Measurements from ENCODE around the gene THPO.

THPO gene

DNA sequence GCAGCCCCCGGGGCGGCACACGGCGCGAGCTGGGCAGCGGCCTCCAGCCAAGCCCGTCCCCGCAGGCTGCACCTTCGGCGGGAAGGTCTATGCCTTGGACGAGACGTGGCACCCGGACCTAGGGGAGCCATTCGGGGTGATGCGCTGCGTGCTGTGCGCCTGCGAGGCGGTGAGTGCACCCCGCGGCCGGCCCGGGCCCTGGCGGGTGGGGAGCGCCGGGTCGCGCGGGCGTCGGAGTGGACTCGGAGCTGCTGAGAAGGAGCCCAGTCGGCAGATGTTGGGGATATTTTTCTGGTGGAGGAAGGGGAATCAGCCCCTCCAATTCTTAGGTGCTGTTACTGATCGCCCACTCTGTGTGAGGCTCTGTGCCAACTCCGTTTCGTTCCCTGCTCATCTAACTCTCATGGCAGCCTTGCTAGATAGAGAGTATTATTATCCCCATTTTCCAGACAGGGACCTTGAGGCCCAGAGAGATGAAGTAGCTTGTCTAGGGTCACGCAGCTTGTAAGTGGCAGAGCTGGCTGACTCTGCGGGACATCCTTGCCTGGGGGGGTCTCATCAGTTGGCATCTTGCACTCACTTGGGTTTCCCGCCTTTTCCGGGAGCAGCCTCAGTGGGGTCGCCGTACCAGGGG lies 2.7 kb upstream of the THPO start:
- H3K4me3 ChIP-seq, result peak overlapping the region; percentile 94
- H3K27ac ChIP-seq, result peak overlapping the region; percentile 31 to 90
- no peak for DNase-seq (ENCODE audit: low spot score)
- TF ChIP-seq, protein P1, sequence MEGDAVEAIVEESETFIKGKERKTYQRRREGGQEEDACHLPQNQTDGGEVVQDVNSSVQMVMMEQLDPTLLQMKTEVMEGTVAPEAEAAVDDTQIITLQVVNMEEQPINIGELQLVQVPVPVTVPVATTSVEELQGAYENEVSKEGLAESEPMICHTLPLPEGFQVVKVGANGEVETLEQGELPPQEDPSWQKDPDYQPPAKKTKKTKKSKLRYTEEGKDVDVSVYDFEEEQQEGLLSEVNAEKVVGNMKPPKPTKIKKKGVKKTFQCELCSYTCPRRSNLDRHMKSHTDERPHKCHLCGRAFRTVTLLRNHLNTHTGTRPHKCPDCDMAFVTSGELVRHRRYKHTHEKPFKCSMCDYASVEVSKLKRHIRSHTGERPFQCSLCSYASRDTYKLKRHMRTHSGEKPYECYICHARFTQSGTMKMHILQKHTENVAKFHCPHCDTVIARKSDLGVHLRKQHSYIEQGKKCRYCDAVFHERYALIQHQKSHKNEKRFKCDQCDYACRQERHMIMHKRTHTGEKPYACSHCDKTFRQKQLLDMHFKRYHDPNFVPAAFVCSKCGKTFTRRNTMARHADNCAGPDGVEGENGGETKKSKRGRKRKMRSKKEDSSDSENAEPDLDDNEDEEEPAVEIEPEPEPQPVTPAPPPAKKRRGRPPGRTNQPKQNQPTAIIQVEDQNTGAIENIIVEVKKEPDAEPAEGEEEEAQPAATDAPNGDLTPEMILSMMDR (IDR thresholded peaks at IDR 0.05), result no peak

DNA sequence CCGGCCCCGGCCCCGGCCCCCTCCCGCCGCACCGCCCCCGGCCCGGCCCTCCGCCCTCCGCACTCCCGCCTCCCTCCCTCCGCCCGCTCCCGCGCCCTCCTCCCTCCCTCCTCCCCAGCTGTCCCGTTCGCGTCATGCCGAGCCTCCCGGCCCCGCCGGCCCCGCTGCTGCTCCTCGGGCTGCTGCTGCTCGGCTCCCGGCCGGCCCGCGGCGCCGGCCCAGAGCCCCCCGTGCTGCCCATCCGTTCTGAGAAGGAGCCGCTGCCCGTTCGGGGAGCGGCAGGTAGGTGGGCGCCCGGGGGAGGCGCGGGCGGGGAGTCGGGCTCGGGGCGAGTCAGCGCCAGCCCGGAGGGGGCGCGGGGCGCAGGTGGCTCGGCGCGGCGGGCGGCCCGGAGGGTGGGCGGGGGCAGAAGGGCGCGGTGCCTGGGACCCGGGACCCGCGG lies 2.2 kb upstream of the THPO start:
- Histone ChIP-seq H3K27ac (peak overlapping the region; percentile 31 to 90), H3K4me3 (peak overlapping the region; percentile 94)
- DNase-seq (ENCODE audit: low spot score), result no peak
- TF ChIP-seq, protein P1 (IDR thresholded peaks at IDR 0.05), result no peak

DNA sequence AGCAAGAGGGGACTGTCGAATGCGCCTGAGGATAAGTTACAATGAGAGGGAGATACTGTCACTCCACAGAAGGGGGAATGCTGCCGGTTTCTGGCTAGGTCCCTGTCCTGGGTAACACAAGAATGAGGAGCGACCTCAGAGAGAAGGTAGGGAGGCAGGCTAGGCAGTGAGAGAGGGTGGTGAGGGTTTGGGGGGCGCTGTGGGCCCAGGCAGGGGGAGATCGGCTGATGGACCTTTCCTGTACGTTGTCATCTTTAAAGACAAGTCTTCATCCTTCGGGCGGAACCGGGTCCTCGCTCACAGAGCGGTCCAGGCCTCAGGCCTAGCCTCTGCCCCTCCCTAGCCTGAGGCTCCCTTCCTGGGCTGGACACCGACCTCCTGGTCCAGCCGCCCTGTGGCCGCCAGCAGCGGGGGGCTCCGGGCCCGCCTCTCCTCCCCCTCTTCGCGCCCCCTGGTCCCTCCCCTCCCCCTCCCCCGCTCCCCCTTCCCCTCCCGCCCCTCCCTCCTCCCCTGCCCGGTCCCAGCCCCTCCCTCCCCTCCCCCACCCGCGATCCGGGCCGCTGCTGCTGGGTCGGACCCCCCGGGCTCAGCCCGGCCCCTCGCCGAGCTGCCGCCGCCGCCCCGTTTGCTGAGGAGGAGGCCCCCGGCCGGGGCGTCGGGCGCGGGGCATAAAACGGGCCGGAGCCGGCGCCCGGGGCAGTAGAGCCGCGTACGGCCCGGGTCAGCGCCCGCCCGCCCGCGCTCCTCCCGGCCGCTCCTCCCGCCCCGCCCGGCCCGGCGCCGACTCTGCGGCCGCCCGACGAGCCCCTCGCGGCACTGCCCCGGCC lies 1.6 kb upstream of the THPO start, which contains the start of gene CHRD:
Gene CHRD (plus strand): TSS at position 697 of the 827 bp plus-strand sequence. CDS start 265 bp downstream, outside the sequence.
- H3K4me3 ChIP-seq, result peak within 1 kb of the TSS; percentile 94
- TF ChIP-seq, protein P1 (IDR thresholded peaks at IDR 0.05), result no peak
- peak within 1 kb of the TSS; percentile 44 to 90 for H3K27ac ChIP-seq
- no peak for DNase-seq (ENCODE audit: low spot score)

DNA sequence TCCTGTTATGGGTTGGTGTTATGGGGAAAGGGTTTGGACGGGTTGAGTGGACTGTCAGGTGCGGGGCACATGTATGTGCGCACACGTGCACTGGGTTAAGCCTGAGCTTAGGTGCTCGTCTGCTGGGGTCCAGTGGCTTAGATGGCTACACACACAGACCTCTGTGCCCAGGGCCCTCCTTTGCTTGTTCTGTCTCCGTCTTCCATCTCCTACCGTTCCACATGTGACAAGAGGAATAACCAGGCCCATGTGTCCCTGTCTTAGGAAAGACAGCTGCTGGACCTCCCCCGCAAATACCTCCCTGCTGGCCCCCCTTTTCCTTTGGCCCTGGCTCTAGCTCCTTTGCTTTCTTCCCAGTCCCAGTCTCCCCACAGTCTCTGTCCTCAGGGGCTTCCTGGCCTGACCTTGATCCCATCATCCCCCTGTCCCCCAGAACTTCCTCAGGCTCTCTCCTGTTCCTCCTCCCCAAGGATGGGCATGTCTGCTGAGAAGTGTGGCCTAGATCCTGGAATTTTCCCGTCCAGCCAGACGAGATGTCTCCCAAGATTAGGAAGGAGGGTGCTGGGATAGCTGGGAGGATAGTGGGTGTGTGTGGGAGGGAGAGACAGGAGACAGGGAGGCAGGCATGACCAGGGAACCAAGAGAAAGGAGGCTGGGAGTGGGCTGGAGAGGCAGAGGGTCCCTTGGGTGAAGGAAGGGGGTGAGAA lies 797 bp upstream of the THPO start:
- TF ChIP-seq, protein P1 (IDR thresholded peaks at IDR 0.05), result no peak
- no peak for DNase-seq (ENCODE audit: low spot score)
- no peak overlapping the region for H3K4me3 ChIP-seq
- H3K27ac ChIP-seq, result peak overlapping the region; percentile 44 to 90

GRCh38 chr3:184377374-184377773 lies 633 bp downstream of the THPO start:
- TF ChIP-seq, protein P1 (IDR thresholded peaks at IDR 0.05), result no peak
- no peak overlapping the region for H3K27ac ChIP-seq
- no peak for DNase-seq (ENCODE audit: low spot score)
- H3K4me3 ChIP-seq, result no peak overlapping the region

GRCh38 chr3:184375747-184376461 lies 2.1 kb downstream of the THPO start:
- no peak overlapping the region for H3K27ac ChIP-seq
- no peak overlapping the region for H3K4me3 ChIP-seq
- DNase-seq (ENCODE audit: low spot score), result no peak
- TF ChIP-seq, protein P1 (IDR thresholded peaks at IDR 0.05), result no peak
